ENCODE results near the gene PIM3.

- TF ChIP-seq, protein P1, sequence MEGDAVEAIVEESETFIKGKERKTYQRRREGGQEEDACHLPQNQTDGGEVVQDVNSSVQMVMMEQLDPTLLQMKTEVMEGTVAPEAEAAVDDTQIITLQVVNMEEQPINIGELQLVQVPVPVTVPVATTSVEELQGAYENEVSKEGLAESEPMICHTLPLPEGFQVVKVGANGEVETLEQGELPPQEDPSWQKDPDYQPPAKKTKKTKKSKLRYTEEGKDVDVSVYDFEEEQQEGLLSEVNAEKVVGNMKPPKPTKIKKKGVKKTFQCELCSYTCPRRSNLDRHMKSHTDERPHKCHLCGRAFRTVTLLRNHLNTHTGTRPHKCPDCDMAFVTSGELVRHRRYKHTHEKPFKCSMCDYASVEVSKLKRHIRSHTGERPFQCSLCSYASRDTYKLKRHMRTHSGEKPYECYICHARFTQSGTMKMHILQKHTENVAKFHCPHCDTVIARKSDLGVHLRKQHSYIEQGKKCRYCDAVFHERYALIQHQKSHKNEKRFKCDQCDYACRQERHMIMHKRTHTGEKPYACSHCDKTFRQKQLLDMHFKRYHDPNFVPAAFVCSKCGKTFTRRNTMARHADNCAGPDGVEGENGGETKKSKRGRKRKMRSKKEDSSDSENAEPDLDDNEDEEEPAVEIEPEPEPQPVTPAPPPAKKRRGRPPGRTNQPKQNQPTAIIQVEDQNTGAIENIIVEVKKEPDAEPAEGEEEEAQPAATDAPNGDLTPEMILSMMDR (IDR thresholded peaks at IDR 0.05): no peak
- no peak for TF ChIP-seq REST (IDR thresholded peaks at IDR 0.05; ENCODE audit: insufficient read depth in 1 of 2, low read depth in 2 of 2, low read length in 1 of 2)
Observed at GRCh38 chr22:49999063-49999945, 38.7 kb downstream of the PIM3 start.
